Measurements from ENCODE around the gene FUOM. TPM values are rescaled to one million over a fixed set of nuclear protein-coding genes. Genes with fewer than 3 reads are reported as not detected.

The FUOM gene
- polyA plus RNA-seq, 1 of the 3 experiments (the other 2 are of a cell fraction), result 32.5 TPM

GRCh38 chr10:133306941-133307379, 50.9 kb downstream of the FUOM start:
- peaks cover 67% of the 10 kb centered on the region for H3K79me2 ChIP-seq (ENCODE audit: insufficient read depth)
- TF ChIP-seq RFX5 (IDR thresholded peaks at IDR 0.05; ENCODE audit: low read length) (no peak), CTCF (IDR thresholded peaks at IDR 0.05) (no peak), NRF1 (IDR thresholded peaks at IDR 0.05; ENCODE audit: low read depth, low read length) (no peak), REST (IDR thresholded peaks at IDR 0.05; ENCODE audit: low read depth, low read length) (no peak), RCOR1 (IDR thresholded peaks at IDR 0.05; ENCODE audit: low read length) (no peak), EP300 (IDR thresholded peaks at IDR 0.05; ENCODE audit: borderline replicate concordance in 1 of 2, low read depth in 1 of 2, low read length in 1 of 2) (no peak), MXI1 (IDR thresholded peaks at IDR 0.05; ENCODE audit: low read depth, low read length) (no peak), POLR2AphosphoS5 (IDR thresholded peaks at IDR 0.05; ENCODE audit: low read depth, low read length) (no peak), FOXJ3 (CRISPR knock-in tag; IDR thresholded peaks at IDR 0.05) (no peak), FOXM1 (IDR thresholded peaks at IDR 0.05; ENCODE audit: low read depth) (no peak), TCF12 (IDR thresholded peaks at IDR 0.05) (no peak), CHD2 (IDR thresholded peaks at IDR 0.05; ENCODE audit: low read length, partially characterized antibody) (no peak), RAD21 (IDR thresholded peaks at IDR 0.05; ENCODE audit: low read length) (no peak), YY1 (IDR thresholded peaks at IDR 0.05; ENCODE audit: low read depth) (no peak)
- no peak overlapping the region for H3K9ac ChIP-seq
- no peaks in the 10 kb centered on the region for H3K9me3 ChIP-seq
- POLR2A ChIA-PET, result interaction anchor here (0.5 to 1.5 kb wide), 3 partner anchors 17 to 27 kb away, joined by 3 to 5 read pairs (median 4); no protein-coding TSS in a partner anchor
- no peak for DNase-seq
- H3K9me2 ChIP-seq, result no peaks in the 10 kb centered on the region
- WGBS (ENCODE audit: low lambda C conversion rate), result 94% methylated on average over 8 of the region's 17 CpGs
- H3K4me1 ChIP-seq (ENCODE audit: control insufficient read depth in 1 of 2, insufficient read depth in 2 of 2, low read depth in 1 of 2, low read length in 1 of 2), result peaks cover 8 to 16% of the 10 kb centered on the region in 2 experiments; a peak in 2 of 4 replicates
- peaks cover 11 to 20% of the 10 kb centered on the region in 2 experiments for H3K36me3 ChIP-seq (replicated peaks in 1 of 2; ENCODE audit: control insufficient read depth in 1 of 2, insufficient read depth in 2 of 2, low read length in 1 of 2)
- H3K27me3 ChIP-seq (ENCODE audit: insufficient read depth), result no peaks in the 10 kb centered on the region
- peaks cover 62% of the 10 kb centered on the region for H4K20me1 ChIP-seq (ENCODE audit: insufficient read depth)
- peaks cover 13% of the 10 kb centered on the region for H3F3A ChIP-seq (replicated peaks; ENCODE audit: insufficient read depth)
- H2AFZ ChIP-seq (ENCODE audit: low read depth), result no peak overlapping the region
- H3K4me3 ChIP-seq (ENCODE audit: low read depth in 2 of 2, low read length in 1 of 2), result no peak overlapping the region; a peak in 2 of 4 replicates
- CTCF ChIA-PET, result interaction anchor here (0.9 to 4.3 kb wide), 14 partner anchors 8 to 571 kb away, joined by 3 to 24 read pairs (median 6); partner anchors contain the start of gene ADAM8
- no peak overlapping the region for H3K27ac ChIP-seq (ENCODE audit: low read depth in 2 of 2, low read length in 1 of 2)
- peak overlapping the region; percentile 96 for H3K4me2 ChIP-seq

Data from SK-N-SH (cell line).